SK-N-SH (cell line): Measurements from ENCODE around the gene CRIP1. TPM values are rescaled to one million over a fixed set of nuclear protein-coding genes. Genes with fewer than 3 reads are reported as not detected.

Experiments
- CTCF ChIA-PET: fragments of 300-600, 350-600 bp; formaldehyde crosslinking; extraction: SDS; loops from one replicate; lab custom pipeline; 2021; lab: Yijun Ruan, JAX
- POLR2A ChIA-PET: fragments of 350-600 bp; sonication (Branson Sonifier 250); formaldehyde crosslinking; extraction: SDS; loops from one replicate; lab custom pipeline; 2020; ENCODE audit warnings: antibody characterized with exemption, inconsistent platforms; lab: Yijun Ruan, JAX
- DNase-seq: peaks from one replicate; pipeline ENCODE4 v3.0.0; 2012
- H2AFZ ChIP-seq: fragments of 200-600 bp; sonication (generic); 2 replicates; pipeline ENCODE4 v1.8.1; 2016; ENCODE audit warnings: antibody characterized with exemption, mild to moderate bottlenecking, low read depth
- H3F3A ChIP-seq: fragments of 200-600 bp; sonication (generic); replicated peaks from 2 replicates; pipeline ENCODE3; 2016; ENCODE audit warnings: antibody characterized with exemption, mild to moderate bottlenecking; ENCODE audit not compliant: insufficient read depth
- H3K27ac ChIP-seq, 2 experiments: fragments of 200-500 bp in 1 of 2; fragments of 200-600 bp in 1 of 2; sonication (Bioruptor generic) in 1 of 2; sonication (generic), shearing (Covaris generic) in 1 of 2; 2 replicates each; pipeline versions ENCODE4 v1.5.1 to v1.6.1; 2014 to 2016; ENCODE audit warnings: low read depth in 2 of 2, inconsistent platforms in 1 of 2, low read length in 1 of 2, mild to moderate bottlenecking in 1 of 2, mixed read lengths in 1 of 2
- H3K27me3 ChIP-seq: fragments of 200-600 bp; sonication (generic), shearing (Covaris generic); 2 replicates; pipeline ENCODE4 v1.6.1; 2016; ENCODE audit warnings: mixed run types; ENCODE audit not compliant: insufficient read depth
- H3K36me3 ChIP-seq, 2 experiments: fragments of 200-500 bp in 1 of 2; fragments of 200-600 bp in 1 of 2; sonication (Bioruptor generic) in 1 of 2; sonication (generic) in 1 of 2; replicated peaks in 1 of 2; 2 replicates each; pipeline versions ENCODE3 to v1.5.1; 2014 to 2016; ENCODE audit warnings: low read length in 1 of 2, mild to moderate bottlenecking in 1 of 2; ENCODE audit not compliant: insufficient read depth in 2 of 2, control insufficient read depth in 1 of 2
- H3K4me1 ChIP-seq, 2 experiments: fragments of 200-500 bp in 1 of 2; fragments of 200-600 bp in 1 of 2; sonication (Bioruptor generic) in 1 of 2; sonication (generic), shearing (Covaris generic) in 1 of 2; 2 replicates each; pipeline versions ENCODE4 v1.5.1 to v1.6.1; 2014 to 2016; ENCODE audit warnings: low read depth in 1 of 2, low read length in 1 of 2, mixed run types in 1 of 2; ENCODE audit not compliant: insufficient read depth in 2 of 2, control insufficient read depth in 1 of 2
- H3K4me2 ChIP-seq: fragments of 200-600 bp; sonication (generic), shearing (Covaris generic); 2 replicates; pipeline ENCODE4 v1.6.1; 2017; ENCODE audit warnings: mixed run types
- H3K4me3 ChIP-seq, 2 experiments: fragments of 200-500 bp in 1 of 2; fragments of 200-600 bp in 1 of 2; sonication (Bioruptor generic) in 1 of 2; sonication (generic), shearing (Covaris generic) in 1 of 2; 2 replicates each; pipeline versions ENCODE4 v1.5.1 to v1.8.1; 2014 to 2016; ENCODE audit warnings: low read depth in 2 of 2, inconsistent platforms in 1 of 2, low read length in 1 of 2, mild to moderate bottlenecking in 1 of 2, mixed read lengths in 1 of 2, moderate library complexity in 1 of 2
- H3K79me2 ChIP-seq: fragments of 200-600 bp; sonication (generic); 2 replicates; pipeline ENCODE4 v1.8.1; 2017; ENCODE audit warnings: mild to moderate bottlenecking; ENCODE audit not compliant: insufficient read depth
- H3K9ac ChIP-seq: fragments of 200-600 bp; sonication (generic); 2 replicates; pipeline ENCODE4 v1.6.1; 2017; ENCODE audit warnings: mixed run types
- H3K9me2 ChIP-seq: fragments of 200-600 bp; sonication (generic); 2 replicates; pipeline ENCODE4 v1.6.1; 2017; ENCODE audit warnings: mixed run types
- H3K9me3 ChIP-seq: fragments of 200-600 bp; sonication (generic); 2 replicates; pipeline ENCODE4 v1.6.1; 2017; ENCODE audit warnings: mixed run types, mild to moderate bottlenecking, moderate library complexity
- H4K20me1 ChIP-seq: fragments of 200-600 bp; sonication (generic); 2 replicates; pipeline ENCODE4 v1.6.1; 2017; ENCODE audit warnings: mild to moderate bottlenecking, mixed run types; ENCODE audit not compliant: insufficient read depth
- CHD2 ChIP-seq: fragments of 150-350 bp; IDR thresholded peaks from 2 replicates; pipeline ENCODE4 v1.6.1; 2018; ENCODE audit warnings: low read length; ENCODE audit not compliant: partially characterized antibody
- CTCF ChIP-seq: fragments of 200-600 bp; sonication (generic); IDR thresholded peaks from 2 replicates; pipeline ENCODE4 v1.6.1; 2017; ENCODE audit warnings: antibody characterized with exemption, mild to moderate bottlenecking, moderate library complexity
- NRF1 ChIP-seq: IDR thresholded peaks from 2 replicates; pipeline ENCODE4 v1.6.1; 2012; ENCODE audit warnings: low read depth, mild to moderate bottlenecking, low read length
- PBX3 ChIP-seq: IDR thresholded peaks from 2 replicates; pipeline ENCODE4; 2012
- RAD21 ChIP-seq: IDR thresholded peaks from 2 replicates; pipeline ENCODE4 v1.6.1; 2012; ENCODE audit warnings: mild to moderate bottlenecking, low read length
- RCOR1 ChIP-seq: fragments of 150-350 bp; IDR thresholded peaks from 2 replicates; pipeline ENCODE4 v1.6.1; 2017; ENCODE audit warnings: antibody characterized with exemption, low read length
- REST ChIP-seq: IDR thresholded peaks from 2 replicates; pipeline ENCODE4 v1.6.1; 2012; ENCODE audit warnings: mild to moderate bottlenecking, low read depth, low read length, moderate library complexity
- RFX5 ChIP-seq: IDR thresholded peaks from 2 replicates; pipeline ENCODE4 v1.6.1; 2012; ENCODE audit warnings: mild to moderate bottlenecking, improper control_type of control experiment, low read length
- SMC3 ChIP-seq: IDR thresholded peaks from 2 replicates; pipeline ENCODE4 v1.6.1; 2012; ENCODE audit warnings: low read depth, low read length, improper control_type of control experiment
- TAF1 ChIP-seq: IDR thresholded peaks from 2 replicates; pipeline ENCODE4 v1.6.1; 2012; ENCODE audit warnings: low read depth, mild to moderate bottlenecking, low read length, moderate library complexity, borderline replicate concordance
- TCF12 ChIP-seq: IDR thresholded peaks from 2 replicates; pipeline ENCODE4 v1.4.0; 2012
- USF1 ChIP-seq: IDR thresholded peaks from 2 replicates; pipeline ENCODE4 v1.4.0; 2012; ENCODE audit warnings: low read depth, borderline replicate concordance
- YY1 ChIP-seq: IDR thresholded peaks from 2 replicates; pipeline ENCODE4 v1.4.0; 2012; ENCODE audit warnings: low read depth, mild to moderate bottlenecking
- WGBS: methylation state at CpG from one replicate; pipeline ENCODE4 v1.1.6; 2017; ENCODE audit warnings: low lambda C conversion rate; 5-methylcytosine and 5-hydroxymethylcytosine counted together
- polyA plus RNA-seq, 3 experiments: library from polyadenylated mRNA; depleted of rRNA; stranded (reverse); fragments of >200 nt; gene quantifications; 2 replicates each; pipeline ENCODE4 v1.2.3, GENCODE V29; 2012

CRIP1 gene
- polyA plus RNA-seq, 1 of the 3 experiments (the other 2 are of a cell fraction), result 0.72 TPM

GRCh38 chr14:105527381-105527825 lies 40.7 kb downstream of the CRIP1 start:
- Histone ChIP-seq H3K9me3 (no peaks in the 10 kb centered on the region), H3F3A (peaks cover 19% of the 10 kb centered on the region), H3K36me3 (peaks cover 0 to 2% of the 10 kb centered on the region in 2 experiments), H2AFZ (no peak overlapping the region), H3K79me2 (no peaks in the 10 kb centered on the region), H3K4me3 (peak overlapping the region; percentile 64 to 69), H3K4me2 (peak overlapping the region; percentile 98), H3K27me3 (no peaks in the 10 kb centered on the region; the same call in 1 of the 2 replicates), H3K27ac (no peak overlapping the region; a peak in 1 of 4 replicates), H3K9me2 (no peaks in the 10 kb centered on the region), H4K20me1 (no peaks in the 10 kb centered on the region), H3K9ac (peak overlapping the region; percentile 66), H3K4me1 (peaks cover 4 to 17% of the 10 kb centered on the region in 2 experiments; a peak in 2 of 4 replicates)
- 57% methylated on average over 12 of the region's 23 CpGs for WGBS
- TF ChIP-seq REST, result no peak
- no peak for TF ChIP-seq NRF1
- ChIA-PET POLR2A (no interaction called here), CTCF (interaction anchor here (1.0 to 5.8 kb wide), 10 partner anchors 9 to 79 kb away, joined by 3 to 61 read pairs (median 6); partner anchors contain the start of genes CRIP1 and TEDC1)
- DNase-seq, result no peak

- WGBS, result 75% methylated on average over 8 of the region's 67 CpGs
- Histone ChIP-seq H3K36me3 (peaks cover 0 to 2% of the 10 kb centered on the region in 2 experiments), H3F3A (peaks cover 19% of the 10 kb centered on the region), H3K27me3 (no peaks in the 10 kb centered on the region), H2AFZ (peak overlapping the region; percentile 70), H3K9ac (peak overlapping the region; percentile 61), H3K4me1 (peaks cover 4 to 17% of the 10 kb centered on the region in 2 experiments; a peak in 2 of 4 replicates), H3K27ac (peak overlapping the region; percentile 27 to 53; a peak in 2 of 4 replicates), H3K79me2 (no peaks in the 10 kb centered on the region), H4K20me1 (no peaks in the 10 kb centered on the region), H3K4me3 (peak overlapping the region; percentile 64 to 69), H3K4me2 (peak overlapping the region; percentile 98), H3K9me3 (no peaks in the 10 kb centered on the region), H3K9me2 (no peaks in the 10 kb centered on the region)
- peak; percentile 97 for DNase-seq
- CTCF ChIA-PET, result interaction anchor here (0.6 to 5.8 kb wide), 34 partner anchors 10 to 483 kb away, joined by 3 to 61 read pairs (median 4); partner anchors contain the start of genes CRIP1 and TEDC1
- POLR2A ChIA-PET, result interaction anchor here (1.0 kb wide), 1 partner anchor 47 kb away, joined by 4 read pairs; no protein-coding TSS in a partner anchor
- no peak for TF ChIP-seq TCF12
- peak; percentile 83 for TF ChIP-seq RAD21
- peak; percentile 68 for TF ChIP-seq CTCF
- peak; percentile 57 for TF ChIP-seq SMC3
- no peak for TF ChIP-seq RFX5
- TF ChIP-seq NRF1, result peak; percentile 51; the same call in 1 of the 2 replicates
- no peak for TF ChIP-seq RCOR1
- TF ChIP-seq CHD2, result peak; percentile 12
- no peak for TF ChIP-seq PBX3
- peak; percentile 45; the same call in 1 of the 2 replicates for TF ChIP-seq TAF1
- no peak for TF ChIP-seq YY1
- TF ChIP-seq USF1, result no peak
- no peak for TF ChIP-seq REST
These were observed 41.3 kb downstream of the CRIP1 start for GRCh38 chr14:105527826-105528585.
